AG04450 (cell line): ENCODE results near the gene PREB. TPM values are rescaled to one million over a fixed set of nuclear protein-coding genes. Genes with fewer than 3 reads are reported as not detected.
"Not testable (repeated sequence)": the region's sequence is repeated elsewhere in the genome, so short reads cannot be mapped to it uniquely, and the experiment has no call there.

ENCODE experiments used
- CTCF ChIA-PET: fragments of 300-600, 350-600 bp; formaldehyde crosslinking; extraction: SDS; loops from one replicate; lab custom pipeline; 2022; ENCODE audit warnings: antibody characterized with exemption, inconsistent platforms; lab: Charles Lee
- POLR2A ChIA-PET: fragments of 350-600 bp; formaldehyde crosslinking; extraction: SDS; loops from one replicate; lab custom pipeline; 2021; ENCODE audit warnings: antibody characterized with exemption, inconsistent platforms; lab: Yijun Ruan, JAX
- DNase-seq: peaks from one replicate; pipeline ENCODE4 v3.0.0-alpha.2; 2011; ENCODE audit warnings: low read depth, low spot score
- H3K27ac ChIP-seq: one replicate; pipeline ENCODE4 v1.5.1; 2012; ENCODE audit warnings: low read depth, low read length, control low read depth
- H3K27me3 ChIP-seq: one replicate; pipeline ENCODE4 v1.6.0; 2012; ENCODE audit warnings: low read length; ENCODE audit not compliant: control insufficient read depth, insufficient read depth
- H3K4me3 ChIP-seq: 2 replicates; pipeline ENCODE4 v1.5.1; 2011; ENCODE audit warnings: mild to moderate bottlenecking, low read depth, low read length, control low read depth
- H3K9me3 ChIP-seq: 2 replicates; pipeline ENCODE4 v1.5.1; 2012; ENCODE audit warnings: low read length; ENCODE audit not compliant: control insufficient read depth, insufficient read depth
- polyA plus RNA-seq: library from polyadenylated mRNA; depleted of rRNA; stranded (reverse); fragments of >200 nt; gene quantifications from 2 replicates; pipeline ENCODE4 v1.2.3, GENCODE V29; 2011
- TF ChIP-seq, protein P1 (sequence below): IDR thresholded peaks from 2 replicates; pipeline ENCODE4 v1.5.1; 2011; ENCODE audit warnings: low read depth, low read length, control low read depth, inconsistent platforms

PREB gene
- polyA plus RNA-seq, 1 experiment, result 44.9 TPM

DNA sequence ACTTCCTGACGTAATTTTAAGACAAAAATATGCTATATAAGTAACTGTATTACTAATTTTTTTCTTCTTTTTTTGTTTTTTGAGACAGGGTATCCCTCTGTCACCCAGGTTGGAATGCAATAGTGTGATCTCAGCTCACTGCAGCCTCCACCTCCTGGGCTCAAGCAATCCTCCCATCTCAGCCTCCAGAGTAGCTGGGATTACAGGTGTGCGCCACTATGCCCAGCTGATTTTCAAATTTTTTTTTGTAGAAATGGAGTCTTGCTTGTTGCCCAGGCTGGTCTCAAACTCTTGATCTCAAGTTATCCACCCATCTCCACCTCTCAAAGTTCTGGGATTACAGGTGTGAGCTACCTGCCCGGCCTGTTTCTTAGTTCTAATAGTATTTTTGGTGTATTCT is 44.0 kb upstream of the PREB start:
- H3K27me3 ChIP-seq, result peaks cover 18% of the 10 kb centered on the region
- ChIA-PET POLR2A (no interaction called here), CTCF (interaction anchor here (2.5 kb wide), 1 partner anchor 8 kb away, joined by 23 read pairs; no protein-coding TSS in a partner anchor)
- no peak overlapping the region for H3K4me3 ChIP-seq
- no peak overlapping the region for H3K27ac ChIP-seq
- TF ChIP-seq, protein P1, sequence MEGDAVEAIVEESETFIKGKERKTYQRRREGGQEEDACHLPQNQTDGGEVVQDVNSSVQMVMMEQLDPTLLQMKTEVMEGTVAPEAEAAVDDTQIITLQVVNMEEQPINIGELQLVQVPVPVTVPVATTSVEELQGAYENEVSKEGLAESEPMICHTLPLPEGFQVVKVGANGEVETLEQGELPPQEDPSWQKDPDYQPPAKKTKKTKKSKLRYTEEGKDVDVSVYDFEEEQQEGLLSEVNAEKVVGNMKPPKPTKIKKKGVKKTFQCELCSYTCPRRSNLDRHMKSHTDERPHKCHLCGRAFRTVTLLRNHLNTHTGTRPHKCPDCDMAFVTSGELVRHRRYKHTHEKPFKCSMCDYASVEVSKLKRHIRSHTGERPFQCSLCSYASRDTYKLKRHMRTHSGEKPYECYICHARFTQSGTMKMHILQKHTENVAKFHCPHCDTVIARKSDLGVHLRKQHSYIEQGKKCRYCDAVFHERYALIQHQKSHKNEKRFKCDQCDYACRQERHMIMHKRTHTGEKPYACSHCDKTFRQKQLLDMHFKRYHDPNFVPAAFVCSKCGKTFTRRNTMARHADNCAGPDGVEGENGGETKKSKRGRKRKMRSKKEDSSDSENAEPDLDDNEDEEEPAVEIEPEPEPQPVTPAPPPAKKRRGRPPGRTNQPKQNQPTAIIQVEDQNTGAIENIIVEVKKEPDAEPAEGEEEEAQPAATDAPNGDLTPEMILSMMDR, result no peak
- DNase-seq, result no peak
- H3K9me3 ChIP-seq, result no peaks in the 10 kb centered on the region

DNA sequence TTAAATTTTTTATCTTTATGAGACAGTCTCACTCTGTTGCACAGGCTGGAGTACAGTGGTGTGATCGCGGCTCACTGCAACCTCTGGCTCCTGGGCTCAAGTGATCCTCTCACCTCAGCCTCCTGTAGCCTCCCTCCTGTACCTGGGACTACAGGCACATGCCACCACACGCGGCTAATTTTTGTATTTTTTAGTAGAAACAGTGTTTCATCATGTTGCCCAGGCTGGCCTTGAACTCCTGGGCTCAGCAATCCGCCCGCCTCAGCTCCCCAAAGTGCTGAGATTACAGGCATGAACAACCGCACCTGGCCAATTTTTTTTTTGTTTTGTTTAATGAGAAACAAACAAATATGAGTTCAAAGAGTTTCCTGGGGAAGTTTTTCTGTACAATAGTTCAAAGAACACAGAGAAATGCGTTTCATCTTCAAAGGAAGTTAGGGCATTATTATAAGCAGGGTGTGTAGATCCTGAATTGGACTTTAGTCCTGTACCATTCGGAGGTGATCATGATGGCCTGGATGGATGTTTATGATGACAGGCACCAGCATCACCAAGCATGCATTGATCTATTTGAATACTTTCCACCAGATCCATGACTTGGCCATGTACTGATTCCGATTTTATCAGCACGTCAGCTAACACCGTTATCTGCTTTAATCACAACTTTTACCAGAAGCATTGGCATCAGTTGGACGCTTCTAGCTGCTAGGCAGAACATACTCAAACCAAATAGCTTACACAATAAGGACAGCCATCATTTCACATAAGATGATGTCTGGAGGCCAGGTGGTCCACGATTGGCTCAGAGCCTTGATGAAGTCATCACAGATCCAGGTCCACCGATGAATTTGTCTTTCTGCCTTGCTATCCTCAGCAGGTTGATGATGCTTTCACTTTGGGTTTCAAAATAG is 43.3 kb upstream of the PREB start:
- TF ChIP-seq, protein P1, result no peak
- ChIA-PET POLR2A (no interaction called here), CTCF (interaction anchor here (2.5 kb wide), 1 partner anchor 7 kb away, joined by 23 read pairs; no protein-coding TSS in a partner anchor)
- Histone ChIP-seq H3K9me3 (no peaks in the 10 kb centered on the region), H3K4me3 (no peak overlapping the region), H3K27me3 (peaks cover 21% of the 10 kb centered on the region), H3K27ac (no peak overlapping the region)
- no peak for DNase-seq

DNA sequence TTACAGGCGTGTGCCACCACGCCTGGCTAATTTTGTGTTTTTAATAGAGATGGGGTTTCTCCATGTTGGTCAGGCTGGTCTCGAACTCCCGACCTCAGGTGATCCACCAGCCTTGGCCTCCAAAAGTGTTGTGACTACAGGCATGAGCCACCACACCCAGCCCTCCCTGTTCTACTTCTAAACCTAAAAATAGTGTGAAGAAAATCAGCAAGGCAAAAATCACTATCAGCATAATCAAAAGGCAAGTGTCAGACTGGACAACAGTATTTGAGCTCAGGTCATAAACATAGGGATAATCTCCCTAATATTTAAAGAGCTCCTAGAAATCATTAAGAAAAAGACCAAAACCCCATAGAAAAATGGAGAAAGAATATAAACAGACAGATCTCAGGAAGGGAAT is 41.3 kb upstream of the PREB start:
- POLR2A ChIA-PET, result interaction anchor here (0.6 kb wide), 1 partner anchor 98 kb away, joined by 7 read pairs; no protein-coding TSS in a partner anchor
- peaks cover 32% of the 10 kb centered on the region for H3K27me3 ChIP-seq
- DNase-seq, H3K27ac ChIP-seq, H3K9me3 ChIP-seq, CTCF ChIA-PET, H3K4me3 ChIP-seq: not testable (repeated sequence)

DNA sequence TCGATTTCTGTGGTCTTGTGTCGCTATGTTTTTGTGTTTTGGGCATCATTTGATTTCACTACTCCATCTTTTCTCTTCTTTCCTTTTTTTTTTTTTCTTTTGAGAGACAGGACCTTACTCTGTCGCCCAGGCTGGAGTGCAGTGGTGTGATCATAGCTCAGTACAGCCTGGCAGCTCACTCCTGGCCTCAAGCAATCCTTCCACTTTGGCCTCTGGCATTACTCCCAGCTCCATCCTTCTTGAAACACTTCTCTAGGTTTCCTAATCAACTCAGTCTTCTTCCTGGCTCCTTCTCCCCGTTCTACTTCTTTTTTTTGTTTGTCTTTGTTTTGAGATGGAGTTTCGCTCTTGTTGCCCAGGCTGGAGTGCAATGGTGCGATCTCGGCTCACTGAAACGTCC is 40.9 kb upstream of the PREB start:
- ChIA-PET POLR2A (no interaction called here), CTCF (interaction anchor here (1.3 kb wide), 1 partner anchor 16 kb away, joined by 5 read pairs; no protein-coding TSS in a partner anchor)
- H3K9me3 ChIP-seq, result no peaks in the 10 kb centered on the region
- no peak overlapping the region for H3K4me3 ChIP-seq
- no peak overlapping the region for H3K27ac ChIP-seq
- TF ChIP-seq, protein P1, result no peak
- DNase-seq, result no peak
- H3K27me3 ChIP-seq, result peaks cover 35% of the 10 kb centered on the region

DNA sequence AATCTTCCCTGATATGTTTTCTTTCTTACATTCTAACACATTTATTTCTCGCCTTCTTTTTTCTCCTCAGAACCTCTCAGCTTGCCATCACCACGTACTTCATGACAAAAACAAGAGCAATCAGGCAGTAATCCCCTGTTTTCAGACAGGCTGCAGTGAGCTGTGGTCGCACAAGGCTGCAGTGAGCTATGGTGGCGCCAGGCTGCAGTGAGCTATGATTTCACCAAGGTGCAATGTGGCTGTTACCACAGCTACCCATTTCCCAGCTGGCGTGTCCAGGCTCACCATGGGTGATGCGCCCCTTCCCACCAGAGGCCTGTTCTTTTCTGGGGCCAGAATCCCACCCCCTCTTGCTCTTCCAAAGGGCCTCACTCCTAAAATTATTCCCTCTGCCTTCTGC is 40.2 kb upstream of the PREB start:
- CTCF ChIA-PET, result interaction anchor here (1.3 kb wide), 1 partner anchor 17 kb away, joined by 5 read pairs; no protein-coding TSS in a partner anchor
- TF ChIP-seq, protein P1, result no peak
- no peak for DNase-seq
- no peaks in the 10 kb centered on the region for H3K9me3 ChIP-seq
- POLR2A ChIA-PET, result no interaction called here
- peaks cover 38% of the 10 kb centered on the region for H3K27me3 ChIP-seq
- no peak overlapping the region for H3K4me3 ChIP-seq
- no peak overlapping the region for H3K27ac ChIP-seq
